HEK293 (cell line): ENCODE data around the gene FAM24B.

Source experiments
- CTCF ChIA-PET: fragments of 350-600 bp; formaldehyde crosslinking; extraction: SDS; loops from one replicate; lab custom pipeline; 2021; ENCODE audit warnings: antibody characterized with exemption; lab: Yijun Ruan, JAX
- POLR2A ChIA-PET: fragments of 300-600 bp; formaldehyde crosslinking; extraction: SDS; loops from one replicate; lab custom pipeline; 2020; ENCODE audit warnings: antibody characterized with exemption, inconsistent platforms; lab: Yijun Ruan, JAX
- H3K27ac ChIP-seq: fragments of 200-500 bp; sonication (Bioruptor generic); 2 replicates; pipeline ENCODE4 v1.5.1; 2014; ENCODE audit warnings: low read depth, low read length, control low read depth, inconsistent platforms; ENCODE audit errors: extremely low read depth
- H3K36me3 ChIP-seq, 2 experiments: fragments of 200-500 bp in 1 of 2; sonication (Bioruptor generic) in 1 of 2; 1 replicate in 1 of 2; 2 replicates in 1 of 2; pipeline ENCODE4 v1.5.1; 2014 to 2017; ENCODE audit warnings: inconsistent platforms in 2 of 2, low read length in 2 of 2; ENCODE audit not compliant: control insufficient read depth in 2 of 2, insufficient read depth in 1 of 2
- H3K4me1 ChIP-seq: fragments of 200-500 bp; sonication (Bioruptor generic); 2 replicates; pipeline ENCODE4 v1.5.1; 2014; ENCODE audit warnings: mild to moderate bottlenecking, low read length, inconsistent platforms; ENCODE audit not compliant: control insufficient read depth, insufficient read depth
- H3K4me3 ChIP-seq: 2 replicates; pipeline ENCODE4 v1.5.1; 2011; ENCODE audit warnings: low read depth, mild to moderate bottlenecking, control low read depth, low read length, moderate library complexity
- H3K9me3 ChIP-seq: fragments of 200-500 bp; sonication (Bioruptor generic); 2 replicates; pipeline ENCODE4 v1.5.1; 2014; ENCODE audit warnings: low read depth, low read length, inconsistent platforms; ENCODE audit not compliant: control insufficient read depth, insufficient read depth
- GLI2 ChIP-seq: fragments of 450-650 bp; formaldehyde crosslinking; IDR thresholded peaks from 2 replicates; pipeline ENCODE4; 2017; ENCODE audit warnings: missing biosample characterization, missing genetic modification characterization, low read depth, borderline replicate concordance
- HOXD13 ChIP-seq: sonication (generic); formaldehyde crosslinking; IDR thresholded peaks from 2 replicates; pipeline ENCODE4 v1.8.0; 2022; ENCODE audit warnings: missing genetic modification reagents, borderline replicate concordance
- MZF1 ChIP-seq: fragments of 450-650 bp; formaldehyde crosslinking; IDR thresholded peaks from 2 replicates; pipeline ENCODE4 v1.5.1; 2017; ENCODE audit warnings: missing biosample characterization, missing genetic modification characterization, borderline replicate concordance
- PRDM1 ChIP-seq: fragments of 450-650 bp; formaldehyde crosslinking; IDR thresholded peaks from 2 replicates; pipeline ENCODE4; 2016; ENCODE audit warnings: missing biosample characterization, missing genetic modification characterization
- SALL2 ChIP-seq: fragments of 450-650 bp; formaldehyde crosslinking; IDR thresholded peaks from 2 replicates; pipeline ENCODE4 v1.5.0; 2017; ENCODE audit warnings: missing biosample characterization, mild to moderate bottlenecking, missing genetic modification characterization, borderline replicate concordance
- SCRT2 ChIP-seq: fragments of 450-650 bp; formaldehyde crosslinking; IDR thresholded peaks from 2 replicates; pipeline ENCODE4 v1.5.1; 2016; ENCODE audit warnings: missing biosample characterization, missing genetic modification characterization
- ZBTB10 ChIP-seq: fragments of 450-650 bp; formaldehyde crosslinking; IDR thresholded peaks from 2 replicates; pipeline ENCODE4 v1.5.1; 2016; ENCODE audit warnings: missing biosample characterization, missing genetic modification characterization
- ZBTB17 ChIP-seq: fragments of 450-650 bp; formaldehyde crosslinking; IDR thresholded peaks from 2 replicates; pipeline ENCODE4 v1.5.1; 2016; ENCODE audit warnings: missing biosample characterization, missing genetic modification characterization
- ZBTB48 ChIP-seq: fragments of 450-650 bp; formaldehyde crosslinking; IDR thresholded peaks from 2 replicates; pipeline ENCODE4 v1.5.1; 2016; ENCODE audit warnings: missing biosample characterization, missing genetic modification characterization
- ZNF202 ChIP-seq: fragments of 450-650 bp; formaldehyde crosslinking; IDR thresholded peaks from 2 replicates; pipeline ENCODE4 v1.5.1; 2016; ENCODE audit warnings: missing biosample characterization, missing genetic modification characterization, borderline replicate concordance
- ZNF341 ChIP-seq: fragments of 450-650 bp; formaldehyde crosslinking; IDR thresholded peaks from 2 replicates; pipeline ENCODE4; 2016; ENCODE audit warnings: low read depth, missing biosample characterization, missing genetic modification characterization
- ZNF48 ChIP-seq: fragments of 450-650 bp; formaldehyde crosslinking; IDR thresholded peaks from 2 replicates; pipeline ENCODE4 v1.5.1; 2016; ENCODE audit warnings: missing biosample characterization, missing genetic modification characterization
- ZNF555 ChIP-seq: fragments of 450-650 bp; formaldehyde crosslinking; conservative IDR thresholded peaks from 2 replicates; pipeline ENCODE4 v1.5.1; 2017; ENCODE audit warnings: missing biosample characterization, mild to moderate bottlenecking, missing genetic modification characterization, inconsistent platforms
- ZNF701 ChIP-seq: fragments of 450-650 bp; formaldehyde crosslinking; IDR thresholded peaks from 2 replicates; pipeline ENCODE4 v1.5.1; 2016; ENCODE audit warnings: missing biosample characterization, missing genetic modification characterization
- ZNF776 ChIP-seq: fragments of 450-650 bp; formaldehyde crosslinking; IDR thresholded peaks from 2 replicates; pipeline ENCODE4 v1.5.0; 2017; ENCODE audit warnings: missing biosample characterization, missing genetic modification characterization, borderline replicate concordance
- ZSCAN23 ChIP-seq: fragments of 450-650 bp; formaldehyde crosslinking; IDR thresholded peaks from 2 replicates; pipeline ENCODE4 v1.5.1; 2016; ENCODE audit warnings: missing biosample characterization, missing genetic modification characterization
- TF ChIP-seq, protein P1 (sequence below): fragments of 450-650 bp; formaldehyde crosslinking; IDR thresholded peaks from 2 replicates; pipeline ENCODE4 v1.5.1; 2016; ENCODE audit warnings: missing biosample characterization, missing genetic modification characterization
- TF ChIP-seq, protein P2 (sequence below): fragments of 450-650 bp; formaldehyde crosslinking; IDR thresholded peaks from 2 replicates; pipeline ENCODE4 v1.5.1; 2016; ENCODE audit warnings: missing biosample characterization, missing genetic modification characterization

The FAM24B gene

DNA sequence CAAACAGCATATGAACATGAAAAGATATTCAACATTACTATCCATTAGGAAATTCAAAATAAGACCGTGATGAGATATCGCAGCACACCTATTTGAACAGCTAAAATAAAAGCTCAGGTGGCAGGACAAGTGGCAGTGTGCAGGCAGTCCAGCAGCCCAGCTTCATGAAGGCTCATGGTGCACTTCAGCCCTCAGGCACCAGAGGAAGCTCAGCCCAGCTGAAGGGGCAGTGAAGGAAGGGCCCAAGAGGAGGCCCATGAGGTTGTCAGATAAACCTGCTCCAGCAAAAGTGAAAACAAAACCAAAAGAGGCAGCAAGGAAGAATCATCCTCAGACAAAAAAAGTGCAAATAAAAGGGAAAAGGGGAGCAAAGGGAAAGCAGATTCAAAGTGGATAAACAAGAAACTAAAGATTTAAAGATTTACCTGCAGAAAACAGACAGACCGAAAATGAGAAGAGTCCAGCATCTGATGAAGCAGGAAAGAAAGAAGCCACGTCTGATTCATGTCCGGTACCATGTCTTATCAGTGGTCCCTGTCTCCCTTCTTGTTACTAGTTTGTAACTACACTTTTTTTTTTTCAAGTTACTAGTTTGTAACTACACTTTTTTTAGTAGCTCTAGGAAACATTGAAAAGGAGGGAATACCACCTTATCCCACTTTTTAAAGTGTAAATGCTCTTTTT, 15.0 kb upstream of the FAM24B start:
- H3K4me3 ChIP-seq, result no peak overlapping the region
- H3K4me1 ChIP-seq, result no peaks in the 10 kb centered on the region
- POLR2A ChIA-PET, result no interaction called here
- TF ChIP-seq ZNF202 (tag by site-specific recombination), result no peak
- TF ChIP-seq SCRT2, result no peak
- peak; percentile 44; the same call in 1 of the 2 replicates for TF ChIP-seq PRDM1 (tag by site-specific recombination)
- TF ChIP-seq ZBTB10, result no peak
- no peak overlapping the region for H3K27ac ChIP-seq
- peaks cover 0 to 5% of the 10 kb centered on the region in 2 experiments; a peak in 2 of 3 replicates for H3K36me3 ChIP-seq
- no peaks in the 10 kb centered on the region for H3K9me3 ChIP-seq
- CTCF ChIA-PET, result interaction anchor here (0.7 kb wide), 1 partner anchor 679 kb away, joined by 3 read pairs; no protein-coding TSS in a partner anchor

- Histone ChIP-seq H3K9me3 (no peaks in the 10 kb centered on the region), H3K4me1 (peaks cover 3% of the 10 kb centered on the region), H3K4me3 (no peak overlapping the region), H3K27ac (no peak overlapping the region), H3K36me3 (peaks cover 0 to 13% of the 10 kb centered on the region in 2 experiments; a peak in 1 of 3 replicates)
- ChIA-PET CTCF (no interaction called here), POLR2A (no interaction called here)
- TF ChIP-seq HOXD13 (CRISPR knock-in tag) (no peak), ZBTB17 (tag by site-specific recombination) (no peak), SALL2 (tag by site-specific recombination) (no peak), ZNF341 (tag by site-specific recombination) (no peak)
These were observed 4.8 kb upstream of the FAM24B start for GRCh38 chr10:122884166-122884565.

DNA sequence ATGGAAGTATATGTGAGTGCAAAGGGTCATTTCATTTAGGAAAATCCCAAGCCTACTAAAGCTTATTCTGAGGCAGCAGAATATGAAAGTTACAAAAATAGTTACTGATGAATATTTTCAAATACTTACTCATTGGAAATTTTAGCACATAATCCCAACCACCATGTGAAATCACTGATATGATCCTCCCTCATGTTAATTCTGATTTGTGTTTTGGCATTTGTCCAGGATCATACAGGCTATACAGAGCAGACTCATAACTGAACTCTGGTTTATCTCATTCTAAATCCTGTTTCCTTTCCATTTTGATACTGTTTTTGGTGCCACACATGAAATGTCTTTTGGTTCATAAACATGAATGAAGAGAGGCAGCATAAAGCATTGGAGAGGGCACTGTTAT, 3.4 kb upstream of the FAM24B start:
- TF ChIP-seq ZNF48 (no peak), ZBTB48 (tag by site-specific recombination) (no peak), ZNF776 (tag by site-specific recombination) (no peak), ZNF701 (tag by site-specific recombination) (no peak), ZSCAN23 (tag by site-specific recombination) (no peak), GLI2 (tag by site-specific recombination) (no peak), MZF1 (no peak), ZNF555 (no peak)
- TF ChIP-seq, protein P1, sequence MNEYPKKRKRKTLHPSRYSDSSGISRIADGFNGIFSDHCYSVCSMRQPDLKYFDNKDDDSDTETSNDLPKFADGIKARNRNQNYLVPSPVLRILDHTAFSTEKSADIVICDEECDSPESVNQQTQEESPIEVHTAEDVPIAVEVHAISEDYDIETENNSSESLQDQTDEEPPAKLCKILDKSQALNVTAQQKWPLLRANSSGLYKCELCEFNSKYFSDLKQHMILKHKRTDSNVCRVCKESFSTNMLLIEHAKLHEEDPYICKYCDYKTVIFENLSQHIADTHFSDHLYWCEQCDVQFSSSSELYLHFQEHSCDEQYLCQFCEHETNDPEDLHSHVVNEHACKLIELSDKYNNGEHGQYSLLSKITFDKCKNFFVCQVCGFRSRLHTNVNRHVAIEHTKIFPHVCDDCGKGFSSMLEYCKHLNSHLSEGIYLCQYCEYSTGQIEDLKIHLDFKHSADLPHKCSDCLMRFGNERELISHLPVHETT (tag by site-specific recombination), result no peak
- TF ChIP-seq, protein P2, sequence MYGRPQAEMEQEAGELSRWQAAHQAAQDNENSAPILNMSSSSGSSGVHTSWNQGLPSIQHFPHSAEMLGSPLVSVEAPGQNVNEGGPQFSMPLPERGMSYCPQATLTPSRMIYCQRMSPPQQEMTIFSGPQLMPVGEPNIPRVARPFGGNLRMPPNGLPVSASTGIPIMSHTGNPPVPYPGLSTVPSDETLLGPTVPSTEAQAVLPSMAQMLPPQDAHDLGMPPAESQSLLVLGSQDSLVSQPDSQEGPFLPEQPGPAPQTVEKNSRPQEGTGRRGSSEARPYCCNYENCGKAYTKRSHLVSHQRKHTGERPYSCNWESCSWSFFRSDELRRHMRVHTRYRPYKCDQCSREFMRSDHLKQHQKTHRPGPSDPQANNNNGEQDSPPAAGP, result no peak
- Histone ChIP-seq H3K4me1 (peaks cover 3% of the 10 kb centered on the region), H3K9me3 (no peaks in the 10 kb centered on the region), H3K36me3 (peaks cover 0 to 7% of the 10 kb centered on the region in 2 experiments; a peak in 1 of 3 replicates), H3K4me3 (no peak overlapping the region), H3K27ac (no peak overlapping the region)
- ChIA-PET POLR2A (no interaction called here), CTCF (no interaction called here)
